ENCODE data around the gene CR1L.

DNA sequence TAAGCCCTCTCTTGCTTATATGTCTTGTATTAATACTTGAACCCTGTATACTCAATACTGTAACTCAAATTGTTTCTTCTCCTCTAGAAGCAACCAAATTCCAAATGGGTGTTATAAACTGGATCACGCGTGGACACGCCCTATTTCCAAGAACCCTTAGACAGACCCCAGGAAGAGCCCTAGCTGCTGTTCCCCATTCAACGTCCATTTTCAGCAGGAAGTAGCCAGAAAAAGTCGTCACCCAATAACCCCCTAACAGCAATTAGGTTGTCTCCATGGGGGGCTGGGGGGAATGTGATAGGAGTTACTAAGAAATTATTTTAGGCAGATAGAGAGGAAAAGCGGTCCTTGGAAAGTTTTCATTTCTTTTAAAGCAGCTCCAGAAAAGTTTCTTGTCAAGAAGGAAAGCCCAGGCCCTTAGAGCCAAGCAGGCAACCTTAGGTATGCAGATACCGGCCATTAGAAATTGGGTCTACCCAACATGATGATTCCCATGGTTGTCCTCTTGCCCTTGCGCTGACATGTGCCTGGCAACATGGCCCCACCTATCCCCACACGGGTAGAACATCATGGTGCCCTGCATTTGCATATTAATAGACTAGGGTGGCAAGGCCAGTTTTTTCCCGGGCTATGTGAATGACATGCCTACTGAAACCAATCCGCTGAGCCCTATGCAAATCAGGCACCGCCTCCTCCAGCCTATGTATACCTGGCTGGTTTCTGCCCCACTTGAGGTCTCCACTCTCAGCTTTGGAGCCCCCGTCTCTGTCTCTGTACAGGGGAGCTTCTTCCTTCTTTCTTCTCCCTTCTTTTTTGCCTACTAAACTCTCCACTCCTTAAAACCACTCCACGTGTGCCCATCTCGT is 102.9 kb downstream of the CR1L start:
- TF ChIP-seq, protein P1, sequence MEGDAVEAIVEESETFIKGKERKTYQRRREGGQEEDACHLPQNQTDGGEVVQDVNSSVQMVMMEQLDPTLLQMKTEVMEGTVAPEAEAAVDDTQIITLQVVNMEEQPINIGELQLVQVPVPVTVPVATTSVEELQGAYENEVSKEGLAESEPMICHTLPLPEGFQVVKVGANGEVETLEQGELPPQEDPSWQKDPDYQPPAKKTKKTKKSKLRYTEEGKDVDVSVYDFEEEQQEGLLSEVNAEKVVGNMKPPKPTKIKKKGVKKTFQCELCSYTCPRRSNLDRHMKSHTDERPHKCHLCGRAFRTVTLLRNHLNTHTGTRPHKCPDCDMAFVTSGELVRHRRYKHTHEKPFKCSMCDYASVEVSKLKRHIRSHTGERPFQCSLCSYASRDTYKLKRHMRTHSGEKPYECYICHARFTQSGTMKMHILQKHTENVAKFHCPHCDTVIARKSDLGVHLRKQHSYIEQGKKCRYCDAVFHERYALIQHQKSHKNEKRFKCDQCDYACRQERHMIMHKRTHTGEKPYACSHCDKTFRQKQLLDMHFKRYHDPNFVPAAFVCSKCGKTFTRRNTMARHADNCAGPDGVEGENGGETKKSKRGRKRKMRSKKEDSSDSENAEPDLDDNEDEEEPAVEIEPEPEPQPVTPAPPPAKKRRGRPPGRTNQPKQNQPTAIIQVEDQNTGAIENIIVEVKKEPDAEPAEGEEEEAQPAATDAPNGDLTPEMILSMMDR (IDR thresholded peaks at IDR 0.05 in 8 of 11, conservative IDR thresholded peaks at IDR 0.05 in 3 of 11) = no peak
- TF ChIP-seq POLR2AphosphoS5 (IDR thresholded peaks at IDR 0.05) = no peak
- TF ChIP-seq POLR2A (IDR thresholded peaks at IDR 0.05) = no peak
